T-helper 22 cell (primary cell): ENCODE results near the gene PRKN.
"Not testable (repeated sequence)": the region's sequence is repeated elsewhere in the genome, so short reads cannot be mapped to it uniquely, and the experiment has no call there.

Experiments used
- DNase-seq: peaks from one replicate; pipeline ENCODE4 v3.0.0-alpha.2; 2020; ENCODE audit warnings: low read depth

Gene PRKN

GRCh38 chr6:161347988-161348627 is 1379.5 kb downstream of the PRKN start:
- DNase-seq, result no peak

DNA sequence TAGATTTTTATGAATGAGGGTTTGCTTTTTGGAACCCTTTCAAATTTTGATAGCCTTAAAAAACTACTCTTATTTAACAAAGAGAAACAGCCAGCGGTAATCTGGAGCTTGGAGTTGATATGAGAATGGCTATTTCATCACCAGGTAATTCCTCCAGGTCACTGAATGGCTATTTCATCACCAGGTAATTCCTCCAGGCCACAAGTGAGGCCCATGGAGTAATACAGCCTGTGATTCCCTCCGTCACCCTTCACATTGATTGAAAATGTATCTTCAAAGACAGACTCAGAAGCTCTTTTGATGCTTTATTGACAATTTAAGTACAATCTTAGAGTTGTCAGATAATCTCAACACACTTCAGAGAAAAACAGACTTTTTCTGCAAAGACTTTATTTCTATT is 1380.4 kb downstream of the PRKN start:
- DNase-seq, result no peak

DNA sequence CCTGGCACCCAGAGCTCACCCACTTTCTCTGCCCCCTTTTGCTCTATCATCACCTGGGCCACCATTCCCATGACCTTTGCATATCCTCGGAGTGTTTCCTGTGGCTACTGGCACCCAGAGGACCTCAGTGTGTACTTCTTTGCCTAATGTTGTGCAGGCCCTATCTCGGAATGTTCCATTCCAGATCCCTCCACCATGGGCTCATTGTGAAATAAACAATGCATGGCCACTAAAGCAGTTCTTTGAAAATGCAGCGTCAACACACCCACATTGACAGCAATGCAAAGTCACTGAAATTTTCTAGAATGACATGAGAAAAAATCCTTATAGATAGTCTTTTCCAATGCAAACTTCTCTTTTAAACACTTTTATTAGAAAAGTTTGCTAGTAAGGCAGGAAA is 1380.8 kb downstream of the PRKN start:
- no peak for DNase-seq

- DNase-seq, result no peak
These were observed 1382.9 kb downstream of the PRKN start for GRCh38 chr6:161344626-161345025.

DNA sequence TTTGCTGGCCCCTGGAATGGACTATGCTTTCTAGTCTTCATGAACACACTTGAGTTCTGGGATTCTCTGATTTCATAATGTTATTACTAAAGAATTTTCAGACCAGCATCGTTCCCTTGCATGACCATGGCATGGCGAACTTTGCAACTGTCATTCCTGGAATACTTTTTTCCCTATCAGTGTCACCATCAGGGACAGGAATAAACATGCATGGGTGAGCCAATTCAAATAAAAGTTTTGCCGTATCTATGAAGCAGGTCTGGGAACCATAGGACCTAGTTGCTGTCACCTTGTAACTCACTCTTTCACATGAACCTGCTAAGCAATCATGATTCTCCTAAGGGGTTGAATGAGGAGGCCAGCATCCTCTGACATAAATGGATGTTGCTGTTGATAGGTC is 1385.5 kb downstream of the PRKN start:
- DNase-seq, result no peak

- no peak for DNase-seq
These were observed 1385.9 kb downstream of the PRKN start for GRCh38 chr6:161341638-161342037.

DNA sequence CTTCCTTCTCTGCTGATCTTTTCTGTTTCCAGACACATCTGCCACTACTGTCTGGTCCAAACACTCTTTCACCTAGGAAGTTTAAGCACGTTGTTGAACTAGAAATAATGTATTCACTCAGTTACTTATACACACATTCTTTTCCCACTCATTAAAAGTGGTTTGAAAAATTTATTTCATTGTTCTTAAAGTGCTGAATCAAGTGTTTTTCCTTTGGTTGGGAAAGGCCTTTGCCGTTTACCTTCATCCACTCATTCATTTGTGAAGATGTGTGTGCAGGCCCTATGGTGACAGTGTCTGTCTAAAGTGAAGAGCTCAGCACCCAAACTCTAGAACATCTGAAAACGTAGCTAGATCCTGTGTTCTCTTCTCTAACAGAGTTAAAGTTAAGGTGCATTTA is 1389.6 kb downstream of the PRKN start:
- no peak for DNase-seq

- DNase-seq, result no peak
These were observed 1391.1 kb downstream of the PRKN start for GRCh38 chr6:161336479-161336878.

GRCh38 chr6:161333410-161333809 is 1394.2 kb downstream of the PRKN start:
- no peak for DNase-seq

GRCh38 chr6:161331402-161332081 is 1396.0 kb downstream of the PRKN start:
- DNase-seq, result not testable (repeated sequence)

GRCh38 chr6:161327360-161327953 is 1400.1 kb downstream of the PRKN start:
- DNase-seq, result no peak

- DNase-seq, result no peak
These were observed 1408.3 kb downstream of the PRKN start for GRCh38 chr6:161319231-161319630.

GRCh38 chr6:161318456-161318855 is 1409.1 kb downstream of the PRKN start:
- no peak for DNase-seq

GRCh38 chr6:161316531-161316930 is 1411.0 kb downstream of the PRKN start:
- DNase-seq, result no peak

GRCh38 chr6:161315246-161315917 is 1412.2 kb downstream of the PRKN start:
- not testable (repeated sequence) for DNase-seq

GRCh38 chr6:161314541-161315245 is 1412.9 kb downstream of the PRKN start:
- not testable (repeated sequence) for DNase-seq

DNA sequence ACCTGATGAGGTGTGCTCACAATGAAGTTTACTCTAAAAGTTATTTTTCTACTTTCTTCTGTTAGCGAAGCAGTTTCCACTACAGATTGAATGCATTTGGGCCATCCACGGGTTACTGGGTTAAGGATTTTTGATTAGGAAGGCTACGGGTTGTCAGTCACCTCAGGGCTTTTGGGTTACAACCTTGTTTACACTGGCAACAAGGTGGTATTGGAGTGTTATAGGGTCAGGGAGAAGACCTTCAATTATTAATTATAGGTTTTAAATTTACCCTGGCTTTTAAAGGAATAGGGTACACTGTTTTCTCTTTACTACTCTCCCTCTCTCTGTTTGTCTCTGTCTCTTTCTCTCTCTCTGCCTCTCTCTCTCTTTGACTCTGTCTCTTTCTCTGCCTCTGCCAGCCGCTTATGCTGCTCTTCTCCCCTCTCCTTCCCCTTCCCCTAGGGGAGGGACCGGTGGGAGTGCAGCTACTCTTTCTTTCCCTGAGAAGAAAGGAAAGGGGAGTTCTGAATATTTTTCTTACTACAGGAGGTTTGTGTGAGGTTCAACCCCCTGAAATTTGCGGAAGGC is 1413.5 kb downstream of the PRKN start:
- no peak for DNase-seq

- DNase-seq, result not testable (repeated sequence)
These were observed 1414.1 kb downstream of the PRKN start for GRCh38 chr6:161313475-161313874.

- not testable (repeated sequence) for DNase-seq
These were observed 1417.8 kb downstream of the PRKN start for GRCh38 chr6:161309774-161310173.

DNA sequence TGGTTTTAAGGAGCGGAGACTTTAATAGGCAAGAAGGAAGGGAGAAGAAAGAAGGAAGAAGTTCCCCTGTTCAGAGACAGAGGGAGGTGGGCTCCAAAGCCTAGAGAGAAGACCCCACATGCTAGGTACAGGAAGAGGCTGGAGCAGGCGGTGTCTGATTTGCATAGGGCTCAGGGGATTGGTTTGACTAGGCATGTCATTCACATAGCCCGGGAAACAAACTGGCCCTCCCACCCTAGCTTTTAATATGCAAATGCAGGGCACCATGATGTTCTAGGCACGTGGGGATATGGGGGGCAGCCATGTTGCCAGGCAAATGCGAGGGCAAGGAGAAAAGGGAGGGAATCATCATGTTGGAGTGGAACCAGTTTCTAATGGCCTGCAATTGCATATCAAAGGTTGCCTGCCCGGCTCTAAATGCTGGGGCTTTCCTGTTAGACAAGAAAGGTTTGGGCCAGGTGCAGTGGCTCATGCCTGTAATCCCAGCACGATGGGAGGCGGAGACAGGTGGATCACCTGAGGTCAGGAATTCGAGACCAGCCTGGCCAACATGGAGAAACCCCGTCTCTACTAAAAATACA is 1419.4 kb downstream of the PRKN start:
- DNase-seq, result no peak

- no peak for DNase-seq
These were observed 1421.7 kb downstream of the PRKN start for GRCh38 chr6:161305860-161306259.
